GM13976 (cell line): ENCODE results near the gene AK8.

Experiments used
- DNase-seq: peaks from one replicate; pipeline ENCODE4 v3.0.0; 2012; ENCODE audit warnings: low spot score
- CTCF ChIP-seq: IDR thresholded peaks from 2 replicates; pipeline ENCODE4 v1.5.1; 2012; ENCODE audit warnings: borderline replicate concordance, mild to moderate bottlenecking; ENCODE audit not compliant: insufficient read depth; ENCODE audit errors: extremely low read depth, missing control alignments, control extremely low read depth
- in situ Hi-C: fragments of 300-500 bp; cut with MboI; formaldehyde crosslinking; loops from one replicate; pipeline ENCODE4 v1.12.0; 2022; ENCODE audit warnings: low sequenced_read_pairs, mixed read lengths, inconsistent platforms; ENCODE audit not compliant: unreplicated experiment

Gene AK8

DNA sequence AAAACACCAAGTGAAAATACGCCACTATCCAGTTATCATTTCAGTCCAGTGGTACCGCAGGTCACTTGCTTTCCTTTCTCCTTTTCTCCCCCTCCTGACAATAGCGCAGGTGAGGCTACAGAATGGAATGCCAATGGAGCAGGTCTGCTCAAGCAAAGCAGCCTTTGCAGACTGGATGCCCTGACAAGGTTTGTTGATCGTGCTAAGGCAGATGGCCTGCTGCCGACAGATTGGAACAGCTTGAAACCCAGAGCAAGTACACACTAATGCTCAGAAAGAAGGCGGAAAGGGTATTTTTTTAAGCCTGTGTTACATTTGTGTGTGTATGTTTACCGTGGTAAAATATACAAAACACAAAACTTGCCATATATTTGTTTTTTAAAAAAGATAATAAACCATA is 20.0 kb upstream of the AK8 start:
- TF ChIP-seq CTCF: no peak
- in situ Hi-C loops: no loop called here
- no peak for DNase-seq

- TF ChIP-seq CTCF: no peak
- in situ Hi-C loops: no loop called here
- no peak for DNase-seq
Measured at GRCh38 chr9:132896906-132897305, 18.8 kb upstream of the AK8 start.

DNA sequence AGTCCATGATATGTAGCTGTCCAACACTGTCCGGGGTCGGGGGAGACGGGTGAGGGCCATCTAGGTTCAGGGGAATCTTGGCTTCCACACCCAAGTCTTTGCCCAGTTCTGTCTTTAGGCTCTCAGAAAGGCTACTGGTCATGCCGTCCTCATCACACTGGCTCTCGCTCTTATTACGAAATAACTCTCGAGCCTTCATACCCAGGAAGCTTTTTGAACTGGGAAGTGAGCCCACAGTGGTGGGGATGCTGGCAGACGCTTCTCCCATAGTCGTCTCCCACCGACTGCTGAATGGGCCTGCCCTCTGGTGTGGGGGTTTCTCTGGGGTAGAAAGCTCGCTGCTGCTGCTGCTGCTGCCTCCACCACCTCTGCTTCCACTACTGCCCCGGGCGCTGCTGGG is 18.2 kb upstream of the AK8 start:
- in situ Hi-C loops: no loop called here
- no peak for TF ChIP-seq CTCF
- DNase-seq: no peak

DNA sequence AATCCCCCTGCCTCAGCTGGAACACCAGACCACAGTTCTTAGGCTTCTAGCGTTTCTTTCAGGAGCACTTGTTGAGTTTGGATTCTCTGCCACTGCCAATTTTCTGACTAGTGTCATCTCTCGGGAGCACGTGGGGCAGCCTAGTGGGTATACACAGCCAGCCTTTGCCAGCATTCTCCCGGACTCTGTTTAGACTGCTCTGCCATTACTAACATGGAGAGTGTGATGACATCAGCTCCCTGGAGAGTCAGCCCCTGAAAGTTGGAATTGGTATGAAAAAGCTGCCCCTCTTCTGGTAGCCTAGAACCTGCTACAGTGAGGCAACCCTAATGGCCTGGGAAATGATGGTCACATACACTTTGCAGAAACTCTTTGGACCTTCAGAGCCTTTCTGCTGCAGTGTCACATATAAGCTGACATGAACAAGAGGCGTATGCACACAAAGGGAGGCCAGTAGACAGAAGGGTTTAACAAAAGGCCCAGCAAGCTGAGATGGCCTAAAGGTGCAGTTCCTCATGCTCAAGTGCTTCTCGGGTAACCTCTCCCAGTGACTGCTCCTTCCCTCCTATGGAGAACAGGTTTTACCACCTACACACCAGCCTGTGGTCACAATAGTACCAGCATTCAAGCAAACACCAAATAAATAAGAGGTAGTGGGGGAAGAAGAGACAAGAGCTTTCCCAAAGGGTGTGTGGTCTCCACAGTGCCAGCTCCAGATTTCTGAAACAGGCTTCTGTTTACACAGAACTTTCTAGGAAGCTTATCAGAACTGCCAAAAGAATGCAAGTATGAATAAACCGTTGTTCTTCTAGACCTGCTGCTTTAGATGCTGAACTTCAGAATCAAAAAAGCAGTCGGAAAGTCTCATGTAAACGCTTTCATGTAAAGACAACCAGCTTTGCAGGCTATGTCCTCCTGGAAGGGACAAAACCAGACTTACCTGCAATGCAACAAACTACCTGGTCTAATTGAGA is 17.1 kb upstream of the AK8 start:
- in situ Hi-C loops: no loop called here
- no peak for TF ChIP-seq CTCF
- no peak for DNase-seq

GRCh38 chr9:132894346-132894745 is 16.3 kb upstream of the AK8 start:
- in situ Hi-C loops: no loop called here
- DNase-seq: no peak
- no peak for TF ChIP-seq CTCF

DNA sequence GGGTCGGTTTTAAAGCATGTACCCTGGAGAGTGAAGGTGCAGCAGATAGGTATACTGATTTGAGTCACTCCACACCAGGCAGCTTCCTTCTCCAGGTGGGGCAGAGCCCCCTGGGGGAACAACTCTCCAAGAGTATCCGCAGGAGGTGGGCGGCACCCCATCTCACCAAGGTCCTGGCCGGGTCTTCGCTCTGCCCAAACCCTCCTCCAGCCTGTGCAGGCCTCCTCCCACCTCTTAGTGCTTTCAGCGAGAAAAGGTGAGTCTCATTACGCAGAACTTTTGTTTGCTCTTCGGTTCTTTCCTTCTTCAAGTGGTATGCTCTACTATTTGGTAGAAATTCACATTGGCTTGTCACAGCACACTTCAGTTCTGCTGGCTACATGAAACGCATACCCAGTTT is 14.3 kb upstream of the AK8 start:
- in situ Hi-C loops: no loop called here
- DNase-seq: no peak
- TF ChIP-seq CTCF: no peak

GRCh38 chr9:132888151-132888550 is 10.1 kb upstream of the AK8 start:
- in situ Hi-C loops: no loop called here
- TF ChIP-seq CTCF: no peak
- no peak for DNase-seq
